Activated T-cell treated with anti-CD3 and anti-CD28 coated beads for 48 hours (primary cell): ENCODE results near the gene CASQ1.

ENCODE experiments used
- DNase-seq: peaks from one replicate; pipeline ENCODE4 v3.0.0-alpha.2; 2020; ENCODE audit warnings: low read depth

The CASQ1 gene

DNA sequence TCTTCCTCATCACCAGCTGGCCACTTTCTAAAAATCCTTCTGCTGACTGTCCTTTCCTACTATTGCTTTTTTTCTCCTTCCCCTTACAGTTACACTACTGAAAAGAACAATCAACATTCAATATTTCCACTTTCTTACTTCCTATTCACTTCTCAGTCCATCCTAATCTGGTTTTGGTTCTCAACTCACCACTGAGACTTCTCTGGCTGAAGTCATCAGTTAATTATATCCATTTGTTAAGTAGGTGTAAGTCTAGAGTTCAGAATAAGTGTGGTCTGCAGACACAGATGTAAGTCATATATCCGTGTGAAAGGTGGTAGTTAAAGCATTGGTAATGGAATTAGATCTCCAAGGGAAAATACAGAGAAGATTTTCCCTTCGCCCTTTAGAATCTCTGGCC is 36.2 kb downstream of the CASQ1 start:
- no peak for DNase-seq

DNA sequence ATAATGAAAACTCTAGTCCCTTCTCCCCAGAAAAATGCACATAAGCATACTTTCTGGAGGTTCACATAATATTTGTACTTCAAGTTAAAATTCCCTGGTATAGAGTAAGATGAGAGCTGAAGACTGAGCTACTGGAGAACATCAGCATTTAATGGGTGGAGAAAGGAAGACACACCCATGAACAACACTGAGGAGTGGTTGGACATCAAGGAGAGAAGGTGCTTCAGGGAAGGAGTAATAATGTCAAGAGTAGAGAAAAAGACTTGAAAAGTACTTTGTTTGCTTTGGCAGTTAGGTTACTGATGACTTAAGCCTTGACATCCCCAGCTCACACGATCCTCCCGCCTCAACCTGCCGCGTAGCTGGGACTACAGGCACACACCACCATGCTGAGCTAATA is 36.7 kb downstream of the CASQ1 start:
- no peak for DNase-seq

DNA sequence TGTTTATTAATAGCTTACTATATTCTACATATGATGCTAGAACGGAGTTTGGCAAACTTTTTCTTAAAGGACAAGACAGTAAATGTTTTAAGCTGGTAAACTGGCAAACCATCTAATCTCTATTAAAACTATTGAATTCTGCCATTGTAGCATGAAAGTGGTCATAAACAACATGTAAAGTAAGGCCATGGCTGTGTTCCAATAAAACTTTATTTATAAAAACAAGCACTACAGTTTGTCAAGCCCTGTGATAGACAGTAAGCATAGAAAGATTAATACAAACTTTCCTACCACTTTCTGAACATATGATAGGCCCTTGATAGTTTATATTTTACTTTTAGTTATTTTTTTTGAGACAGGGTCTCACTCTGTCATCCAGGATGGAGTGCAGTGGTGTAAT is 37.2 kb downstream of the CASQ1 start:
- no peak for DNase-seq

GRCh38 chr1:160228431-160228830 is 38.1 kb downstream of the CASQ1 start:
- no peak for DNase-seq

- DNase-seq: no peak
These were observed 42.5 kb downstream of the CASQ1 start for GRCh38 chr1:160232911-160233310.

DNA sequence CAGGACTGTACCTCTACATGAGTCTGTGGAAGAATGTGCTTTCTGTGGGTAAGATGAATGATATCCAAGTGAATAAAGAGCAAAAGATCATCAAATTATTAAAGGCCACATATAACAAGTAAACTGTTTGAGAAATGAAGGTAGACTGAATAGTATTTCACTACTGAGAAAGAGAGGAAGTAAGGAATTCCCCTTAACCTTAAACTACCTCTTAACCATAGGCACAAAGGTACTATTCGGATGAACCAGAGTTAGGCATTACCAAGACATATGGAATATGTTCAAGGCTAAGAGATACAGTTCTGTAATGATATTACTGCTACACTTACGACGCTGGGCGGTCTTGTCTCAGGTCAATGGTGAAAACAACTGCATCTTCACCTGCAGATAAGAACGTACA is 46.4 kb downstream of the CASQ1 start:
- DNase-seq: no peak

DNA sequence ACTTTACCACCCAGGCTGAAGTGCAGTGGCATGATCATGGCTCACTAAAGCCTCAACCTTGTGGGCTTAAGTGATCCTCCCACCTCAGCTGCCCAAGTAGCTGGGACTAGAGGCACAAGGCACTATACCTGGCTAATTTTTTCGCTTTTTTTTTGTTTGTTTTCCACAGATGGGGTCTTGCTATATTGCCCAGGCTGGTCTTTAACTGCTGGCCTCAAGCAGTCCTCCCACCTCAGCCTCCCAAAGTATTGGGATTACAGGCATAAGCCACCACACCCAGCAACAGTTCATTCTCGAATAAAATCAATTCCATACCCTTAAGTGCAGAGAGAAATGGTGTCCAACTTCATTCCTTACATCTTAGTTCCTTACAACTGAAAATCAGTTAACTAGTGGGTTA is 47.2 kb downstream of the CASQ1 start:
- DNase-seq: no peak

- no peak for DNase-seq
These were observed 48.0 kb downstream of the CASQ1 start for GRCh38 chr1:160238408-160238807.

DNA sequence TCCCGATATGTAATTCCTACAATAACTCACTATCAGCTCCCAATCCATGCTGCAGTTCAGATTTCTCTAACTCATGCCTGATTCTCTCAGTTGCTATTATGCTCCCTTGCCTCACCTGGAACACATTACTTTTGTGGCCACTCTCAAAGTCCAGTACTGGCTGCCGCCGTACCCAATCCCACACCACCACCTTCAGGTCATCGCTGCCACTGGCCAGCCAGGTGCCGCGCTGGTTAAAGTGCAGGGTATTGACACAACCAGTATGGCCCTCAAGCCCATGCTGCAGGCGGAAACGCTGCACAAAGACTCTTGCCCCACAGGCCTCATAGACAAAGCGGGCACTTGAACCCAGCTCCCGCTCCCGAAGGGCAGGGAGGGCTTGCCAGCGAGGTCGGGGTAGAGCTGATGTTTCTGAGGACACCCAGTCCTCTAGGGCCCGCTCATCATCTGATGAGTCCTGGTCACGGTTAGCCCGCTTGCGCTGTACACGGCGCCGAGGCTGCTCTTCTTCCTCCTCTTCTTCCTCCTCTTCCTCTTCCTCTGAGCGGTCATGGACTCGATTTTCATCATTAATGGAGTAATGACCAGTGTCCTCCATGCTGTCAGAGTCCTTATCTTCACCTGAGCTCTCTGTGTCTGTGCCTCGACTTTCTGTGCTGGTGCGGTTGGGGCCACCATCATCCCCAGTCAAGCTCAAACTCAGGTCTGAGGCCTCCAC is 49.4 kb downstream of the CASQ1 start:
- no peak for DNase-seq

DNA sequence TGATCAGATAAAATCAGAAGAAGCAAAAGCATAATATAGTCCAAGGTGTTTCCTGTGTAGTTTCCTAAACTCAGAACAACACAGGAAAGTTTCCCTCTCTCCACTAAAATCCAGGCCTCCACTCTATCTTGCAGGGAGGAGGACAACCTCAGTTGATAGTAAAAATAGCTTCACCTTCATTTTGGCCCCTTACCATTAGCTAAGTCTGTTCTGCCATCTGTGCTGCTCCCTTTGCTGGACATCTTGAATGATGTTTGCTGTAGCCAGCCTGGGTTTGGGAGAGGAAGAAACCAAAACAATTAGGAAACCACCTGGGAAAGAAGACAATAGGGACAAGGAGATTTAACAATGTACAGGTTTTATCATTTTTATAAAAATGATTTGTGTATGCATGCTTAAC is 53.4 kb downstream of the CASQ1 start:
- DNase-seq: no peak

GRCh38 chr1:160244209-160244608 is 53.8 kb downstream of the CASQ1 start:
- DNase-seq: no peak

DNA sequence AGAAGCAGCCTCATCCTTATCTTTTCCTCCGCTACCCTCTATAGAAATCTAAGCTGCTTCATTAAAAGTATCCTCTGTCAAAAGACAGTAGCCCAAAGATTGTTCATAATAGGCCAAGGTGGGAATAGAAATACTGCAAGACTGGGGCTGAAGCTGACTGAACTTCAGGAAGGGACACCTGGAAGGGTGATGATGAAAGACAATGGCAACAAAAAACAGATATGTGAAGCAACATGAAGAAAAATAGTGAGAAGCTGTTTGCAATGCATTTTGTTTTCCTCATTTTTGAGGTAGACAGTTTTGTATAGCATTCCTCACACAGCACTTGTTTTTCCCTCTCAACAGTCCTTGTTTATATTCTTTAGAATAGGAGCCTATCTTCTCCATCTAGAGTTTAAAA is 55.1 kb downstream of the CASQ1 start:
- DNase-seq: no peak

GRCh38 chr1:160247053-160247452 is 56.7 kb downstream of the CASQ1 start:
- no peak for DNase-seq

DNA sequence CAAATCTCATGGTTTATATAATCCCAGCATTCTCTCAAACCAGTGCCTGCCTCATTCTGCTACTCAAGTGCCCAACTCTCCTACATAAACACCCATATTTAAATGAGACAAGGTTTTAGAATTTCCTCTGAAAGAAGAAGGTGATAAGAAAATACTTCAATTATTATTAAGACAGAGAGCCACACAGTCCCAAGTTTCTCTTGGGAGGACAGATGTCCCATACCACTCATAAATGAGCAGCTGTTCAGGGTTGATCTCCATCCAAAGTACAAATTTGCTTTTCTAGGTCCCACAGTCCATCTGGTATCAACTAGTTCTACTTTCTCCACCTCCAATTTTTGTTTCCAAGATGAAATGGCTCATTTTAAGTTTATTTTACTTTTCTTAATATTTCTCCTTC is 60.6 kb downstream of the CASQ1 start:
- no peak for DNase-seq
